Fibroblast of skin of left biceps (primary cell): ENCODE measurements around the gene VWA5B2.

ENCODE experiments used
- DNase-seq, 2 experiments: peaks; one replicate each; pipeline ENCODE4 v3.0.0-alpha.2; 2013; ENCODE audit warnings: low read depth in 2 of 2

VWA5B2 gene

GRCh38 chr3:184229394-184230080 lies at the start of gene VWA5B2:
Gene VWA5B2, plus strand, starts transcription at chr3:184229585. Its CDS starts 944 bp downstream, at chr3:184230529.
- no peak for DNase-seq

GRCh38 chr3:184180165-184180564 lies 49.2 kb upstream of the VWA5B2 start:
- DNase-seq, result no peak

- no peak for DNase-seq
Observed at GRCh38 chr3:184181596-184181995, 47.8 kb upstream of the VWA5B2 start.

- no peak for DNase-seq
Observed at GRCh38 chr3:184183679-184184078, 45.7 kb upstream of the VWA5B2 start.

- DNase-seq, result no peak
Observed at GRCh38 chr3:184184546-184185230, 44.7 kb upstream of the VWA5B2 start.

GRCh38 chr3:184185461-184186183 lies 43.8 kb upstream of the VWA5B2 start:
- DNase-seq, result peak; percentile 95 to 97

- DNase-seq, result no peak
Observed at GRCh38 chr3:184186184-184186901, 43.0 kb upstream of the VWA5B2 start, which contains the start of gene ABCF3. Gene ABCF3, plus strand, starts transcription at chr3:184186199. Its CDS starts 9 bp downstream, at chr3:184186208.

- DNase-seq, result no peak
Observed at GRCh38 chr3:184186902-184187207, 42.5 kb upstream of the VWA5B2 start.

GRCh38 chr3:184188080-184188479 lies 41.3 kb upstream of the VWA5B2 start:
- no peak for DNase-seq

- no peak for DNase-seq
Observed at GRCh38 chr3:184189421-184189820, 40.0 kb upstream of the VWA5B2 start.

- DNase-seq, result no peak
Observed at GRCh38 chr3:184192889-184193288, 36.5 kb upstream of the VWA5B2 start.

GRCh38 chr3:184193991-184194539 lies 35.3 kb upstream of the VWA5B2 start:
- DNase-seq, result no peak

- no peak for DNase-seq
Observed at GRCh38 chr3:184196536-184196935, 32.8 kb upstream of the VWA5B2 start.

GRCh38 chr3:184198509-184198908 lies 30.9 kb upstream of the VWA5B2 start:
- no peak for DNase-seq

GRCh38 chr3:184200825-184201224 lies 28.6 kb upstream of the VWA5B2 start:
- no peak for DNase-seq

- DNase-seq, result no peak
Observed at GRCh38 chr3:184203526-184203925, 25.9 kb upstream of the VWA5B2 start.

GRCh38 chr3:184209146-184209923 lies 20.1 kb upstream of the VWA5B2 start:
- no peak for DNase-seq

- DNase-seq, result no peak
Observed at GRCh38 chr3:184211297-184211696, 18.1 kb upstream of the VWA5B2 start.

GRCh38 chr3:184211718-184212117 lies 17.7 kb upstream of the VWA5B2 start:
- DNase-seq, result no peak

- no peak for DNase-seq
Observed at GRCh38 chr3:184218814-184219213, 10.6 kb upstream of the VWA5B2 start.

GRCh38 chr3:184222521-184222920 lies 6.9 kb upstream of the VWA5B2 start:
- no peak for DNase-seq
